Measurements from ENCODE around the gene TXNRD3. TPM values are rescaled to one million over a fixed set of nuclear protein-coding genes. Genes with fewer than 3 reads are reported as not detected.

The TXNRD3 gene
- total and polyA plus RNA-seq, 2 of the 4 experiments (the other 2 are of a cell fraction) = 3.9 to 8.4 TPM

GRCh38 chr3:126655887-126656286 lies 963 bp upstream of the TXNRD3 start:
- H3K36me3 ChIP-seq (ENCODE audit: control insufficient read depth, insufficient read depth, low read length) = no peaks in the 10 kb centered on the region
- no peak overlapping the region for H3K56ac ChIP-seq (ENCODE audit: extremely low read depth, insufficient read depth, low read length)
- no peak overlapping the region for H3K4me2 ChIP-seq (ENCODE audit: low read depth, low read length)
- TF ChIP-seq, protein P1, sequence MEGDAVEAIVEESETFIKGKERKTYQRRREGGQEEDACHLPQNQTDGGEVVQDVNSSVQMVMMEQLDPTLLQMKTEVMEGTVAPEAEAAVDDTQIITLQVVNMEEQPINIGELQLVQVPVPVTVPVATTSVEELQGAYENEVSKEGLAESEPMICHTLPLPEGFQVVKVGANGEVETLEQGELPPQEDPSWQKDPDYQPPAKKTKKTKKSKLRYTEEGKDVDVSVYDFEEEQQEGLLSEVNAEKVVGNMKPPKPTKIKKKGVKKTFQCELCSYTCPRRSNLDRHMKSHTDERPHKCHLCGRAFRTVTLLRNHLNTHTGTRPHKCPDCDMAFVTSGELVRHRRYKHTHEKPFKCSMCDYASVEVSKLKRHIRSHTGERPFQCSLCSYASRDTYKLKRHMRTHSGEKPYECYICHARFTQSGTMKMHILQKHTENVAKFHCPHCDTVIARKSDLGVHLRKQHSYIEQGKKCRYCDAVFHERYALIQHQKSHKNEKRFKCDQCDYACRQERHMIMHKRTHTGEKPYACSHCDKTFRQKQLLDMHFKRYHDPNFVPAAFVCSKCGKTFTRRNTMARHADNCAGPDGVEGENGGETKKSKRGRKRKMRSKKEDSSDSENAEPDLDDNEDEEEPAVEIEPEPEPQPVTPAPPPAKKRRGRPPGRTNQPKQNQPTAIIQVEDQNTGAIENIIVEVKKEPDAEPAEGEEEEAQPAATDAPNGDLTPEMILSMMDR (conservative IDR thresholded peaks at IDR 0.05; ENCODE audit: low read depth, low read length) = no peak
- TF ChIP-seq FOS (IDR thresholded peaks at IDR 0.05; ENCODE audit: low read depth, low read length) = no peak
- TF ChIP-seq MXI1 (IDR thresholded peaks at IDR 0.05; ENCODE audit: borderline replicate concordance, low read depth, low read length) = no peak
- no peak for TF ChIP-seq USF2 (IDR thresholded peaks at IDR 0.05; ENCODE audit: low read depth, low read length)
- no peak for TF ChIP-seq MAFK (IDR thresholded peaks at IDR 0.05; ENCODE audit: low read depth, low read length)
- no peak for TF ChIP-seq CEBPB (IDR thresholded peaks at IDR 0.05; ENCODE audit: low read depth, low read length)
- TF ChIP-seq BHLHE40 (IDR thresholded peaks at IDR 0.05; ENCODE audit: low read depth, low read length) = no peak
- TF ChIP-seq CHD1 (IDR thresholded peaks at IDR 0.05; ENCODE audit: low read depth, low read length) = no peak
- TF ChIP-seq NFE2L2 (IDR thresholded peaks at IDR 0.05; ENCODE audit: low read depth, low read length) = no peak
- peaks cover 16% of the 10 kb centered on the region for H3K27me3 ChIP-seq (ENCODE audit: control insufficient read depth, insufficient read depth, low read length)
- no peaks in the 10 kb centered on the region for H3K4me1 ChIP-seq (ENCODE audit: control insufficient read depth, insufficient read depth, low read length)
- ChIA-PET CTCF (no interaction called here), POLR2A (ENCODE audit: unreplicated experiment) (no interaction called here)
- dilution Hi-C loops (cut with HindIII; ENCODE audit: low sequenced_read_pairs, unreplicated experiment) (no loop called here), intact Hi-C loops (cut with micrococcal nuclease) (loop anchor here (2.0 kb wide), 1 partner anchor 133 kb away; no protein-coding TSS in a partner anchor), in situ Hi-C loops (cut with MboI; ENCODE audit: low sequenced_read_pairs) (no loop called here)
- no peak overlapping the region for H4K91ac ChIP-seq (ENCODE audit: insufficient read depth, low read depth, low read length)
- H4K20me1 ChIP-seq (ENCODE audit: insufficient read depth, low read length) = no peaks in the 10 kb centered on the region
- H3K27ac ChIP-seq (ENCODE audit: insufficient read depth, low read length) = no peak overlapping the region
- no TSS peak for BruUV-seq (replicated peaks)
- H3K4ac ChIP-seq (ENCODE audit: low read depth, low read length) = no peak overlapping the region
- no peak overlapping the region for H3K9ac ChIP-seq (ENCODE audit: low read depth, low read length)
- H2BK20ac ChIP-seq (ENCODE audit: low read depth, low read length) = no peak overlapping the region
- no peak overlapping the region for H2BK5ac ChIP-seq (ENCODE audit: low read depth, low read length, poor library complexity, severe bottlenecking)
- ATAC-seq (ENCODE audit: low read depth) = no peak
- peaks cover 0 to 5% of the 10 kb centered on the region in 2 experiments; a peak in 1 of 4 replicates for H3K79me1 ChIP-seq (ENCODE audit: low read depth in 1 of 2, low read length in 2 of 2)
- no peaks in the 10 kb centered on the region for H3K9me1 ChIP-seq (ENCODE audit: insufficient read depth, low read length)
- H2BK120ac ChIP-seq (ENCODE audit: low read depth, low read length) = no peak overlapping the region
- 95% methylated on average over 7 of the region's 11 CpGs; no CpG with 5 or more reads in 1 of the 2 experiments for WGBS, 2 experiments (ENCODE audit: extremely low coverage in 2 of 2, insufficient read length in 1 of 2)
- H4K5ac ChIP-seq (ENCODE audit: low read depth, low read length) = no peak overlapping the region
- H2BK15ac ChIP-seq (ENCODE audit: low read depth, low read length) = no peak overlapping the region
- no peak overlapping the region for H3K14ac ChIP-seq (replicated peaks; ENCODE audit: low read depth, low read length)
- no peak overlapping the region for H3K18ac ChIP-seq (ENCODE audit: low read depth, low read length)
- H3K9me3 ChIP-seq (ENCODE audit: control insufficient read depth, insufficient read depth, low read length) = peaks cover 6% of the 10 kb centered on the region; the same call in 1 of the 2 replicates
- no peak overlapping the region for H3K23ac ChIP-seq (ENCODE audit: low read depth, low read length)
- H4K8ac ChIP-seq (ENCODE audit: low read depth in 2 of 2, low read length in 2 of 2) = no peak overlapping the region
- H2AK5ac ChIP-seq (ENCODE audit: low read depth, low read length) = no peak overlapping the region
- H2AK9ac ChIP-seq (replicated peaks; ENCODE audit: low read depth, low read length, poor library complexity) = no peak overlapping the region
- no peak for DNase-seq
- no peak overlapping the region for H2AFZ ChIP-seq (replicated peaks; ENCODE audit: low read length, poor library complexity)
- H3K4me3 ChIP-seq (ENCODE audit: insufficient read depth, low read depth, low read length) = no peak overlapping the region
